D341Med (cell line): Measurements from ENCODE around the gene TLL2.

Source experiments
- DNase-seq: peaks from one replicate; pipeline ENCODE4 v3.0.0; 2012; ENCODE audit warnings: low spot score

Gene TLL2

GRCh38 chr10:96507044-96507443 lies 6.7 kb downstream of the TLL2 start:
- no peak for DNase-seq

- no peak for DNase-seq
Measured at GRCh38 chr10:96505150-96506136, 8.3 kb downstream of the TLL2 start.

- DNase-seq = no peak
Measured at GRCh38 chr10:96502561-96503282, 11.0 kb downstream of the TLL2 start.

- DNase-seq = no peak
Measured at GRCh38 chr10:96501985-96502384, 11.7 kb downstream of the TLL2 start.

- DNase-seq = no peak
Measured at GRCh38 chr10:96500519-96500918, 13.2 kb downstream of the TLL2 start.

- DNase-seq = no peak
Measured at GRCh38 chr10:96500050-96500449, 13.7 kb downstream of the TLL2 start.

GRCh38 chr10:96497391-96497790 lies 16.3 kb downstream of the TLL2 start:
- no peak for DNase-seq

- no peak for DNase-seq
Measured at GRCh38 chr10:96496281-96496925, 17.3 kb downstream of the TLL2 start.

GRCh38 chr10:96495544-96495943 lies 18.2 kb downstream of the TLL2 start:
- DNase-seq = no peak

- no peak for DNase-seq
Measured at GRCh38 chr10:96494694-96495093, 19.0 kb downstream of the TLL2 start.

- DNase-seq = no peak
Measured at GRCh38 chr10:96493871-96494525, 19.7 kb downstream of the TLL2 start.

- DNase-seq = no peak
Measured at GRCh38 chr10:96493254-96493653, 20.5 kb downstream of the TLL2 start.

- DNase-seq = no peak
Measured at GRCh38 chr10:96491303-96491702, 22.4 kb downstream of the TLL2 start.

- DNase-seq = no peak
Measured at GRCh38 chr10:96488161-96488935, 25.4 kb downstream of the TLL2 start.

- DNase-seq = no peak
Measured at GRCh38 chr10:96482815-96483588, 30.7 kb downstream of the TLL2 start.

GRCh38 chr10:96478355-96478754 lies 35.4 kb downstream of the TLL2 start:
- DNase-seq = no peak

- DNase-seq = peak; percentile 62
Measured at GRCh38 chr10:96473866-96474265, 39.9 kb downstream of the TLL2 start.

GRCh38 chr10:96470116-96470743 lies 43.5 kb downstream of the TLL2 start:
- peak; percentile 69 for DNase-seq

- no peak for DNase-seq
Measured at GRCh38 chr10:96468845-96469244, 44.9 kb downstream of the TLL2 start.

- no peak for DNase-seq
Measured at GRCh38 chr10:96465599-96465998, 48.1 kb downstream of the TLL2 start.
